Heart left ventricle (tissue), 16 donors: ENCODE measurements around the gene TMIE. TPM values are rescaled to one million over a fixed set of nuclear protein-coding genes. Genes with fewer than 3 reads are reported as not detected.

Experiments
- ATAC-seq, 4 donors: fragments of 200-7000 bp; cut with Tn5 transposase; one replicate each; pipeline ENCODE4 v1.9.1; 2020 to 2022; ENCODE audit warnings: moderate library complexity in 4 of 4, mild to moderate bottlenecking in 3 of 4, moderate number of reproducible peaks in 1 of 4
- DNase-seq, 5 donors: peaks; one replicate each; pipeline ENCODE4 v3.0.0-alpha.2; 2020
- H3K27ac ChIP-seq, 12 donors: fragments of 200-600 bp; sonication (generic) in 4 of 12; one replicate each; pipeline versions ENCODE4 v1.5.0 to v1.8.0; 2016 to 2022; ENCODE audit warnings: mild to moderate bottlenecking in 2 of 12
- H3K27me3 ChIP-seq, 9 donors: fragments of 200-600 bp; sonication (generic) in 2 of 9; one replicate each; pipeline versions ENCODE4 v1.5.1 to v1.8.0; 2016 to 2022; ENCODE audit warnings: mild to moderate bottlenecking in 3 of 9
- H3K36me3 ChIP-seq, 9 donors: fragments of 200-600 bp; sonication (generic) in 2 of 9; one replicate each; pipeline versions ENCODE4 v1.5.0 to v1.8.0; 2018 to 2022; ENCODE audit warnings: mild to moderate bottlenecking in 2 of 9
- H3K4me1 ChIP-seq, 12 donors: fragments of 200-600 bp; sonication (generic) in 4 of 12; one replicate each; pipeline versions ENCODE4 v1.5.0 to v1.8.0; 2016 to 2022; ENCODE audit warnings: mild to moderate bottlenecking in 3 of 12
- H3K4me3 ChIP-seq, 12 donors: fragments of 200-600 bp; sonication (generic) in 4 of 12; one replicate each; pipeline versions ENCODE4 v1.5.0 to v1.8.0; 2017 to 2022; ENCODE audit warnings: mild to moderate bottlenecking in 9 of 12, moderate library complexity in 4 of 12
- H3K9me3 ChIP-seq, 12 donors: fragments of 200-600 bp; sonication (generic) in 4 of 12; one replicate each; pipeline versions ENCODE4 v1.5.0 to v1.8.0; 2016 to 2022; ENCODE audit warnings: mild to moderate bottlenecking in 1 of 12
- CTCF ChIP-seq, 12 donors: fragments of 200-600 bp; sonication (generic) in 4 of 12; IDR thresholded peaks; one replicate each; pipeline versions ENCODE4 v1.5.0 to v1.8.0; 2018 to 2022; ENCODE audit warnings: antibody characterized with exemption in 12 of 12, mild to moderate bottlenecking in 5 of 12
- POLR2A ChIP-seq, 2 donors: fragments of 450-650 bp; IDR thresholded peaks; one replicate each; pipeline ENCODE4 v1.6.1; 2017; ENCODE audit warnings: antibody characterized with exemption in 2 of 2, mild to moderate bottlenecking in 2 of 2, moderate library complexity in 2 of 2
- WGBS, 4 donors: extraction: QIAGEN DNeasy Blood & Tissue Kit in 2 of 4; methylation state at CpG; one replicate each; pipeline versions ENCODE4 v1.1.5 to v1.1.7; 2013 to 2018; 5-methylcytosine and 5-hydroxymethylcytosine counted together
- intact Hi-C, 10 donors: fragments of 100-400 bp; cut with DNase I; formaldehyde crosslinking; loops; one replicate each; pipeline versions ENCODE4 v1.11.1 to v1.14.2; 2022
- polyA plus RNA-seq, 2 donors: library from polyadenylated mRNA; stranded (reverse); fragments of 200-250 nt; gene quantifications; one replicate each; pipeline ENCODE4 v1.2.3, GENCODE V29; 2013
- total RNA-seq, 9 donors: library from RNA; depleted of rRNA in 2 of 9; stranded (reverse); fragments of >200 nt in 2 of 9; fragmentation: NEBNext Ultra II Directional in 3 of 9; extraction: Animal tissue kit (Norgen Biotek cat#: 25700) in 3 of 9; gene quantifications; one replicate each; pipeline versions ENCODE4 v1.1.0 to v1.2.4, GENCODE V29; 2016 to 2023
- donor health status: ischemic (EF 13 %, LVEDD 7.1; RV severe dilation, severe dysfunction).
- donor health status: healthy with polysubstance abuse.
- donor health status: DM: no; HTN: yes; CAD: no.
- donor health status: DM: no; HTN: no; CAD: no.
- donor health status: ischemic (EF 25% LVEDD 6.9; RV normal size, moderate dysfunction).
- donor health status: ischemic (EF 25% LVEDD 5.7; RV mildly dilated, moderate dysfunction).
- donor health status: healthy.
- donor health status: DM: yes; HTN: yes; CAD: no.
- donor health status: ischemic (EF 35%, LVEDD 5.7; RV mildly dilated, moderate dysfunction).
- donor health status: nonischemic (EF 11% LVEDD 7.7; RV severe dilation, severe dysfunction).
- donor health status: DM: yes; HTN: yes; CAD: no.
- donor health status: PGD.
- donor health status: ischemic (EF 29% LVEDD 5.4; RV normal size, mild dysfunction).
- donor health status: nonischemic (EF 23%, LVEDD 6.1; RV moderate dilation, normal function).

Gene TMIE
- total and polyA plus RNA-seq, 11 donors: 0.46 to 0.95 (median 0.61) TPM; not detected in 1

DNA sequence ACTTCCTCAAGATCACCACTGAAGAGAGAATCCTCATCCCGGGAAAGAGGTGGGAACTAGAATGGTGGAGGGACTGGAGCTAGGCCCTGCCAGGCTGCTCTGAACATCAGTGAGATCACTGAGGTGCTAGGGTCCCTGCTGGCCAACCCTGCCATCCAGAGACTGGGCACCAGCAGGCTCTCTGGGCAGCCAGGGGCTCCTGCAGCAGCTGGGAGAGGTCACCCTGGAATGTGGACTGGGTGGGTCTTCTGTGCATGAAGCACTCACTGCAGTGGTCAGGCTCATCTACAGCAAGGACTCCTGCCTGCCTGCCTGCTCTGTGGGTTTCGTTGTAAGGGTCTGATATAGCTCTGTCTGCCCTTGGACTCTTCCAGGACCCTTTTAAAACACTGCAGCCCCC, 32.6 kb upstream of the TMIE start:
- intact Hi-C loops: loop anchor here in 1 of 10 donors (5.0 to 10.0 kb wide), 2 partner anchors 104 to 194 kb away; partner anchors contain the start of genes LRRC2 and MYL3
- Histone ChIP-seq H3K9me3 (no peaks in the 10 kb centered on the region), H3K27ac (peak overlapping the region in 1 of 12 donors; percentile 90), H3K4me3 (no peak overlapping the region), H3K36me3 (peaks cover 0 to 33% (median 16%) of the 10 kb centered on the region in 9 donors), H3K27me3 (no peaks in the 10 kb centered on the region), H3K4me1 (peaks cover 0 to 46% (median 29%) of the 10 kb centered on the region in 12 donors)
- WGBS, 4 donors: 73 to 83% (median 76%) methylated on average over 2 of the region's 2 CpGs
- DNase-seq (peak in 4 of 5 donors; percentile 6 to 28 (median 20)), ATAC-seq (no peak)
- no peak for TF ChIP-seq CTCF (IDR thresholded peaks at IDR 0.05)

DNA sequence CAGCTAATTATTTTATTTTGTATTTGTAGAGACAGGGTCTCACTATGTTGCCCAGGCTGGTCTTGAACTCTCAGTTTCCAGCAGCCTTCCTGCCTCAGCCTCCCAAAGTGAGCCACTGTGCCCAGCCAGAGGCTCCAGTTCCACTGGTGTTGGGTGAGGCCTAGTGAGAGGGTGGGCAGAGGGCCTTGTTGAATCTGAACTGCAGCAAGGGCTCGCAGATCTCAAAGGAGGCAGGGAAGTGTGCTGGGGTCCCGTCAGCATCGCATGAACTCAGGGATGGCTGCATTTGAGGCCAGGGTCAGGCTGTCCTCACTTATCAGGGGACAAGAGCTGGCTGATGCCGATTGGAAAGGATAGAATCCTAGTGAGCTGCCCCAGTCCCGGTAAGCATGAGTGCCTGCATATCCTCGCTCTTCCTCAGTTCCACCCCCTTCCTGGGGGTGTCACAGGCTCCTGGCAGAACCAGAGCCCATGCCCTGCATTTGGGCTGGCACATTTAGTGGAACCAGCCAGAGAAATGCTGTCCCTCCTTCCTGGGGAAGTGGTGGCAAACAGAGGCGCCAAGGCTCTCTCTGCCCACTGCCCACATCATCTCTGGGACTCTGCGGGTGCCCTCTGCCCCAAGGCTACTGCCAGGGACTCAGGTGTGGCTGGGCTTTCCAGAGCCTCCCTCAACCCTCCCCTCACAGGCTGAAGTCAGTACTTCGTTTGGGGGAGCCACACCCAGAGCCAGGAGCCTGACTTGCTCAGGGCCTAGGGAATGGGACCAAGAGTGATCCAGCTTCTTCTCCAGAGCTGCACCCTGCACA, 31.8 kb upstream of the TMIE start:
- Histone ChIP-seq H3K4me3 (no peak overlapping the region), H3K4me1 (peaks cover 0 to 37% (median 21%) of the 10 kb centered on the region in 12 donors), H3K36me3 (peaks cover 0 to 41% (median 24%) of the 10 kb centered on the region in 9 donors), H3K9me3 (no peaks in the 10 kb centered on the region), H3K27me3 (no peaks in the 10 kb centered on the region), H3K27ac (peak overlapping the region in 2 of 12 donors; percentile 30 to 90)
- 64 to 78% (median 67%) methylated on average over 5 to 9 of the region's 9 CpGs for WGBS, 4 donors
- no peak for ATAC-seq
- no peak for TF ChIP-seq POLR2A (IDR thresholded peaks at IDR 0.05)
- no peak for TF ChIP-seq CTCF (IDR thresholded peaks at IDR 0.05)
- intact Hi-C loops: loop anchor here in 1 of 10 donors (5.0 to 10.0 kb wide), 2 partner anchors 105 to 193 kb away; partner anchors contain the start of genes LRRC2 and MYL3
- peak; percentile 3 to 60 (median 22) for DNase-seq

GRCh38 chr3:46670000-46670890, 30.9 kb upstream of the TMIE start:
- H3K27me3 ChIP-seq: no peaks in the 10 kb centered on the region
- peaks cover 0 to 48% (median 31%) of the 10 kb centered on the region in 9 donors for H3K36me3 ChIP-seq
- WGBS, 4 donors: 83 to 93% (median 89%) methylated on average over 17 of the region's 17 CpGs

More at GRCh38 chr3:46670000-46670890, 30.9 kb upstream of the TMIE start:
- H3K9me3 ChIP-seq: no peaks in the 10 kb centered on the region
- peaks cover 0 to 33% (median 19%) of the 10 kb centered on the region in 12 donors for H3K4me1 ChIP-seq
- intact Hi-C loops: loop anchor here in 1 of 10 donors (5.0 to 10.0 kb wide), 2 partner anchors 105 to 192 kb away; partner anchors contain the start of genes LRRC2 and MYL3
- TF ChIP-seq CTCF (IDR thresholded peaks at IDR 0.05): no peak
- no peak for TF ChIP-seq POLR2A (IDR thresholded peaks at IDR 0.05)
- peak overlapping the region in 1 of 12 donors; percentile 90 for H3K27ac ChIP-seq
- DNase-seq (peak in 4 of 5 donors; percentile 4 to 24 (median 20)), ATAC-seq (no peak)
- H3K4me3 ChIP-seq: no peak overlapping the region
